OCI-LY3 (cell line): ENCODE data around the gene ANKRD22.

ENCODE experiments used
- H2AFZ ChIP-seq: fragments of 200-600, 300-600 bp; shearing (Covaris generic); 2 replicates; pipeline ENCODE4 v1.6.0; 2014; ENCODE audit warnings: antibody characterized with exemption, low read depth, low read length
- H3K27ac ChIP-seq: fragments of 200-600, 300-600 bp; sonication (generic); 2 replicates; pipeline ENCODE4 v1.5.1; 2014; ENCODE audit warnings: mild to moderate bottlenecking, low read length, moderate library complexity, mixed read lengths
- H3K27me3 ChIP-seq: fragments of 200-600, 300-600 bp; sonication (generic); 2 replicates; pipeline ENCODE4 v1.6.1; 2014; ENCODE audit warnings: low read depth, low read length, mixed read lengths
- H3K36me3 ChIP-seq: fragments of 200-600, 300-600 bp; sonication (generic); replicated peaks from 2 replicates; pipeline ENCODE3; 2014; ENCODE audit warnings: low read depth, low read length, mixed read lengths
- H3K4me1 ChIP-seq: fragments of 300-600, 200-600 bp; sonication (generic); 2 replicates; pipeline ENCODE4 v1.6.1; 2014; ENCODE audit warnings: low read length, mixed read lengths
- H3K4me2 ChIP-seq: fragments of 200-600, 300-600 bp; sonication (generic); 2 replicates; pipeline ENCODE4 v1.6.1; 2014; ENCODE audit warnings: low read length, mixed read lengths
- H3K4me3 ChIP-seq: fragments of 300-600, 200-600 bp; sonication (generic); 2 replicates; pipeline ENCODE4 v1.5.1; 2014; ENCODE audit warnings: antibody characterized with exemption, mild to moderate bottlenecking, low read length, moderate library complexity
- H3K79me2 ChIP-seq: fragments of 300-600, 200-600 bp; shearing (Covaris generic); 2 replicates; pipeline ENCODE4 v1.6.1; 2014; ENCODE audit warnings: mild to moderate bottlenecking, low read length, mixed read lengths
- H3K9ac ChIP-seq: fragments of 300-600, 200-600 bp; shearing (Covaris generic); 2 replicates; pipeline ENCODE4 v1.6.0; 2014; ENCODE audit warnings: mild to moderate bottlenecking, low read length, moderate library complexity
- H3K9me3 ChIP-seq: fragments of 200-600, 300-600 bp; shearing (Covaris generic); 2 replicates; pipeline ENCODE4 v1.6.1; 2014; ENCODE audit warnings: low read length, mixed read lengths; ENCODE audit not compliant: insufficient read depth
- H4K20me1 ChIP-seq: fragments of 200-600, 300-600 bp; sonication (generic); 2 replicates; pipeline ENCODE4 v1.6.1; 2016; ENCODE audit warnings: low read length, mixed read lengths; ENCODE audit not compliant: insufficient read depth
- EZH2phosphoT487 ChIP-seq: fragments of 200-600 bp; shearing (Covaris generic); IDR thresholded peaks from 2 replicates; pipeline ENCODE4 v1.6.1; 2018; ENCODE audit warnings: antibody characterized with exemption, mixed run types, low read depth
- TF ChIP-seq, protein P1 (sequence below): fragments of 200-600, 300-600 bp; sonication (generic); IDR thresholded peaks from 2 replicates; pipeline ENCODE4 v1.5.1; 2014; ENCODE audit warnings: antibody characterized with exemption, low read length, low read depth

Gene ANKRD22

DNA sequence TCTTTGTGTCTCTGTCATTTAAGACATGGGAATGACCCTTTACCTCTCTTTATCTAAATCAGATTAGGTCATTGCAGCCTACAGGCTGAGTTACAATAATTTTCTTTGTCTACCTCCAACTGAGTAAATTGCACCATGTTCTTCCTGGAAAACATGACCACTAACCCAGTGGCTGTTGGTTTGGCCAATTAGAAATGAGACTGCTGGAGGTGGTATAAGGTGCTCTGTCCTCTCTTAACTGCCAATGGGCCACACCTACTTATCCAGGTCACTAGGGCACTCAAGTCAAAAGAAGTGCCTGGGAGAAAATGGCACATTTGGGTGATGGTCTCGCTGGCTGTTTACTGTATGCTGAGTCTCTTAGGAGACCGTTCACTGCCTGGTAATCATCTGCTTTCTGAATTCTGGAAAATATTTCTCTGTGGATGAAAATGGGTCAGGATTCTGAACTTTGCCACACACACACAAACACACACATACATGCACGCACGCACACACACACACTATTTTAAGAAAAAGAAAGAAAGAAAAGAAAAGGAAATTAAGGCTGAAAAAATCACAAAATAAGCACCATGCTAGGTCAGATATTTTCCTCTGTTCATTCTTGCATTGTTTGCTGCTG lies 44.8 kb upstream of the ANKRD22 start:
- no peaks in the 10 kb centered on the region for H3K36me3 ChIP-seq
- H3K27ac ChIP-seq, result no peak overlapping the region
- no peak for TF ChIP-seq EZH2phosphoT487
- TF ChIP-seq, protein P1, sequence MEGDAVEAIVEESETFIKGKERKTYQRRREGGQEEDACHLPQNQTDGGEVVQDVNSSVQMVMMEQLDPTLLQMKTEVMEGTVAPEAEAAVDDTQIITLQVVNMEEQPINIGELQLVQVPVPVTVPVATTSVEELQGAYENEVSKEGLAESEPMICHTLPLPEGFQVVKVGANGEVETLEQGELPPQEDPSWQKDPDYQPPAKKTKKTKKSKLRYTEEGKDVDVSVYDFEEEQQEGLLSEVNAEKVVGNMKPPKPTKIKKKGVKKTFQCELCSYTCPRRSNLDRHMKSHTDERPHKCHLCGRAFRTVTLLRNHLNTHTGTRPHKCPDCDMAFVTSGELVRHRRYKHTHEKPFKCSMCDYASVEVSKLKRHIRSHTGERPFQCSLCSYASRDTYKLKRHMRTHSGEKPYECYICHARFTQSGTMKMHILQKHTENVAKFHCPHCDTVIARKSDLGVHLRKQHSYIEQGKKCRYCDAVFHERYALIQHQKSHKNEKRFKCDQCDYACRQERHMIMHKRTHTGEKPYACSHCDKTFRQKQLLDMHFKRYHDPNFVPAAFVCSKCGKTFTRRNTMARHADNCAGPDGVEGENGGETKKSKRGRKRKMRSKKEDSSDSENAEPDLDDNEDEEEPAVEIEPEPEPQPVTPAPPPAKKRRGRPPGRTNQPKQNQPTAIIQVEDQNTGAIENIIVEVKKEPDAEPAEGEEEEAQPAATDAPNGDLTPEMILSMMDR, result no peak
- H3K4me3 ChIP-seq, result no peak overlapping the region
- H3K4me2 ChIP-seq, result no peak overlapping the region
- H3K9ac ChIP-seq, result no peak overlapping the region
- H4K20me1 ChIP-seq, result no peaks in the 10 kb centered on the region
- H3K4me1 ChIP-seq, result peaks cover 44% of the 10 kb centered on the region
- H3K27me3 ChIP-seq, result no peaks in the 10 kb centered on the region
- H3K9me3 ChIP-seq, result no peaks in the 10 kb centered on the region
- H3K79me2 ChIP-seq, result peaks cover 31% of the 10 kb centered on the region
- no peak overlapping the region for H2AFZ ChIP-seq

DNA sequence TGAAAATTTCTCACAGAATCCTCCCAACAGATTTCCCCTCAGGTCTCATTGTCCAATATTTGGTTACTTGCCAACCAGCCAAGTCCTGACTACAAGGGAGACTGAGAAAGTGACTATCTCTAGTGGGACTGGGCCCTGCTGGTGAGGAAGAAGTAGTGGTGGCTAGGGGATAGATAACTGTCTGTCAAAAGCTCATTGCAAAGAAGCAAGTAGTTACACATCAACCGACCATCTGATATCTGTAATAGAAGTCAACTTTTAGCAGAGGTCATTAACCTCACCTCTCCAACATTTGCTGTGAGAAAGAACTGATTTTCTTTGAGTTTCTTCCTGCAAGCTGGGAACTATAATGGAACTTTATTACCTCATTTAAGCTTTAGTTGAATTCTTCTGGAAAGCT lies 43.6 kb upstream of the ANKRD22 start:
- Histone ChIP-seq H3K79me2 (peaks cover 37% of the 10 kb centered on the region), H3K9ac (no peak overlapping the region), H3K36me3 (no peaks in the 10 kb centered on the region), H3K4me1 (peaks cover 33% of the 10 kb centered on the region), H3K9me3 (no peaks in the 10 kb centered on the region), H3K27me3 (no peaks in the 10 kb centered on the region), H3K4me2 (no peak overlapping the region), H4K20me1 (no peaks in the 10 kb centered on the region), H2AFZ (no peak overlapping the region), H3K27ac (no peak overlapping the region), H3K4me3 (no peak overlapping the region)
- TF ChIP-seq, protein P1, result no peak
- no peak for TF ChIP-seq EZH2phosphoT487

DNA sequence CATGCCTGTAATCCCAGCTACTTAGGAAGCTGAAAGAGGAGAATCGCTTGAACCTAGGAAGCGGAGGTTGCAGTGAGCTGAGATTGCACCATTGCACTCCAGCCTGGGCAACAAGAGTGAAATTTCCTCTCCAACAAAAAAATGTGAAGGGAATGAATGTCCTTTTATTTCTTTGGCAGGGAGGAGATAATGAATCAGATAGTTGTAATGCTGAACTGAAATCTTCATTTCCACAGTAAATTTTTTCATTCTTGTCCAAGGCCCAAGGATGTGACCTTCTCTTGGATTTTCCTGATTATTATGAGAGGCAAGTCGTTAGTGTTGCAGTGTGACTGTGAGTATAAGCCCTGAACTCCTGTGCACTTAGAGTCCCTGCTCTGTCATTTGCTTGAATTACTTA lies 42.0 kb upstream of the ANKRD22 start:
- H3K27ac ChIP-seq, result no peak overlapping the region

DNA sequence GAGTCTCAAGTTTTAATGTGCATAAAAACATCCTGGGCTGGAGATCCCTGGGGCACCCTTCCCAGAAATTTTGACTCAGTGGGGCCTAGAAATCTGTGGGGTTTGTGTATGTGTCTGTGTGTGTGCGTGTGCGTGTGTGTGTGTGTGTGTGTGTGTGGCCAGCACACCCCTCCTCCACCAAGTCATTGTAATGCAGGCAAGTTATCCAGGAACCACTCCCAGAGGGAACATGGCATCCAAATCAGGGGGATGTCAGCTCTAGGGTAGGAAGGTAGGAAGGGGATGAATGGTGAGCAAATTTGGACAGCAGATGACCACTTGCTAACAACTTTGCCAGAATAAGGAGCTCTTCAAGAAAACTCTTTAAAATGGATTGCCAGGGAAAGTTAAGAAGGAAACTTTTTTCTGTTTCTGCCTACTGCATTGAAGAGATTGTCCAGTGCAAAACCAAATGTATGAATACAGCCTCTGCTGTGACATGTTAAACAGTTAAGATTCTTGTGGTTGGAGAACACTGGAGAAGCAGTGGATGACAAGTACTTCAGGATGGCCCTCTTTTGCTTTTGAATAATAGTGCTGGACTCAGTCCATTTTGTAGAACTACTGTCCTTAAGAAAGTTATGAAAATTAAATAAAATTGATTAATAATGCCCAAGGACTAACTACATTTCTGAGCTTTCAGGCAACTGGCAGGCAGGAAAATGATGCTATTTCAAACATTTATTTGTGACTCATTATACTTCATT lies 40.8 kb upstream of the ANKRD22 start:
- H3K27ac ChIP-seq, result no peak overlapping the region

More for the DNA sequence above, 42.0 kb upstream of the ANKRD22 start:
- no peak overlapping the region for H3K4me3 ChIP-seq
- H3K4me2 ChIP-seq, result no peak overlapping the region
- H2AFZ ChIP-seq, result no peak overlapping the region
- TF ChIP-seq, protein P1, result no peak
- H4K20me1 ChIP-seq, result no peaks in the 10 kb centered on the region
- peaks cover 37% of the 10 kb centered on the region for H3K79me2 ChIP-seq
- H3K9ac ChIP-seq, result no peak overlapping the region
- no peaks in the 10 kb centered on the region for H3K27me3 ChIP-seq
- peaks cover 31% of the 10 kb centered on the region for H3K4me1 ChIP-seq
- H3K36me3 ChIP-seq, result no peaks in the 10 kb centered on the region
- H3K9me3 ChIP-seq, result no peaks in the 10 kb centered on the region

More for the DNA sequence above, 40.8 kb upstream of the ANKRD22 start:
- Histone ChIP-seq H3K9ac (no peak overlapping the region), H2AFZ (no peak overlapping the region), H3K27me3 (no peaks in the 10 kb centered on the region), H4K20me1 (no peaks in the 10 kb centered on the region), H3K9me3 (no peaks in the 10 kb centered on the region), H3K4me3 (no peak overlapping the region), H3K36me3 (no peaks in the 10 kb centered on the region), H3K4me1 (peaks cover 31% of the 10 kb centered on the region), H3K4me2 (no peak overlapping the region), H3K79me2 (peaks cover 45% of the 10 kb centered on the region)
- TF ChIP-seq, protein P1, result no peak
- TF ChIP-seq EZH2phosphoT487, result no peak
